ENCODE data around the gene SLC38A11. TPM values are rescaled to one million over a fixed set of nuclear protein-coding genes. Genes with fewer than 3 reads are reported as not detected.
A peak's percentile ranks its signal among the peaks of the same experiment; 100 is the strongest.

The SLC38A11 gene
- polyA plus RNA-seq, 1 of the 3 experiments (the other 2 are of a cell fraction) = not detected

GRCh38 chr2:164847981-164848741 is 107.2 kb downstream of the SLC38A11 start:
- peak overlapping the region in 1 of 2 experiments; percentile 91; a peak in 2 of 4 replicates for H3K27ac ChIP-seq (ENCODE audit: low read depth in 2 of 2, low read length in 1 of 2)
- H3K27me3 ChIP-seq (ENCODE audit: insufficient read depth) = no peaks in the 10 kb centered on the region
- WGBS (ENCODE audit: low lambda C conversion rate) = 56% methylated on average over 2 of the region's 2 CpGs
- ChIA-PET POLR2A (no interaction called here), CTCF (interaction anchor here (0.7 to 1.4 kb wide), 6 partner anchors 11 to 167 kb away, joined by 3 to 5 read pairs (median 4); no protein-coding TSS in a partner anchor)
- no peak overlapping the region for H3K4me3 ChIP-seq (ENCODE audit: low read depth in 2 of 2, low read length in 1 of 2)
- no peaks in the 10 kb centered on the region for H3K36me3 ChIP-seq (replicated peaks in 1 of 2; ENCODE audit: control insufficient read depth in 1 of 2, insufficient read depth in 2 of 2, low read length in 1 of 2)
- no peaks in the 10 kb centered on the region for H3K9me3 ChIP-seq
- peak overlapping the region; percentile 14; the same call in 1 of the 2 replicates for H2AFZ ChIP-seq (ENCODE audit: low read depth)
- H3K79me2 ChIP-seq (ENCODE audit: insufficient read depth) = no peaks in the 10 kb centered on the region
- H3K4me1 ChIP-seq (ENCODE audit: control insufficient read depth in 1 of 2, insufficient read depth in 2 of 2, low read depth in 1 of 2, low read length in 1 of 2) = peaks cover 0 to 14% of the 10 kb centered on the region in 2 experiments; a peak in 3 of 4 replicates
- H3K9ac ChIP-seq = no peak overlapping the region
- no peaks in the 10 kb centered on the region for H3K9me2 ChIP-seq
- no peak for TF ChIP-seq NRF1 (IDR thresholded peaks at IDR 0.05; ENCODE audit: low read depth, low read length)
- no peak for TF ChIP-seq REST (IDR thresholded peaks at IDR 0.05; ENCODE audit: low read depth, low read length)
- TF ChIP-seq TEAD4 (IDR thresholded peaks at IDR 0.05; ENCODE audit: borderline replicate concordance, insufficient read depth) = no peak
- TF ChIP-seq MXI1 (IDR thresholded peaks at IDR 0.05; ENCODE audit: low read depth, low read length) = no peak
- no peak for TF ChIP-seq IRF3 (IDR thresholded peaks at IDR 0.05; ENCODE audit: low read depth, low read length)
- peak; percentile 48 for TF ChIP-seq TCF12 (IDR thresholded peaks at IDR 0.05)
- peak; percentile 6; the same call in 1 of the 2 replicates for TF ChIP-seq RAD21 (IDR thresholded peaks at IDR 0.05; ENCODE audit: low read length)
- peak; percentile 51 for TF ChIP-seq GATA2 (CRISPR knock-in tag; IDR thresholded peaks at IDR 0.05)
- no peak for TF ChIP-seq ZBTB33 (IDR thresholded peaks at IDR 0.05; ENCODE audit: borderline replicate concordance, low read depth)
- TF ChIP-seq GABPA (IDR thresholded peaks at IDR 0.05; ENCODE audit: low read depth) = no peak
- TF ChIP-seq RCOR1 (IDR thresholded peaks at IDR 0.05; ENCODE audit: low read length) = peak; percentile 83
- no peak for TF ChIP-seq EZH2phosphoT487 (IDR thresholded peaks at IDR 0.05; ENCODE audit: borderline replicate concordance, low read depth)
- no peak for TF ChIP-seq CTCF (IDR thresholded peaks at IDR 0.05)
- TF ChIP-seq NFIC (IDR thresholded peaks at IDR 0.05; ENCODE audit: borderline replicate concordance) = no peak
- TF ChIP-seq MEF2A (IDR thresholded peaks at IDR 0.05; ENCODE audit: borderline replicate concordance, low read depth) = no peak
- peak; percentile 60 for TF ChIP-seq CHD2 (IDR thresholded peaks at IDR 0.05; ENCODE audit: low read length, partially characterized antibody)
- no peak for TF ChIP-seq RXRA (IDR thresholded peaks at IDR 0.05; ENCODE audit: borderline replicate concordance, low read depth)
- TF ChIP-seq EP300 (IDR thresholded peaks at IDR 0.05; ENCODE audit: borderline replicate concordance in 1 of 2, low read depth in 1 of 2, low read length in 1 of 2) = peak in 1 of 2 experiments; percentile 84; a peak in 2 of 4 replicates
- TF ChIP-seq SMC3 (IDR thresholded peaks at IDR 0.05; ENCODE audit: low read depth, low read length) = no peak
- TF ChIP-seq PBX3 (IDR thresholded peaks at IDR 0.05) = no peak
- no peak for TF ChIP-seq FOXM1 (IDR thresholded peaks at IDR 0.05; ENCODE audit: low read depth)
- no peak for TF ChIP-seq TAF1 (IDR thresholded peaks at IDR 0.05; ENCODE audit: borderline replicate concordance, low read depth, low read length)
- no peak overlapping the region for H3K4me2 ChIP-seq
- H3F3A ChIP-seq (replicated peaks; ENCODE audit: insufficient read depth) = no peaks in the 10 kb centered on the region
- no peaks in the 10 kb centered on the region for H4K20me1 ChIP-seq (ENCODE audit: insufficient read depth)
- DNase-seq = peak; percentile 49

All from SK-N-SH (cell line).